ENCODE data around the gene EPHA6.

Gene EPHA6

GRCh38 chr3:96844204-96844514 is 29.8 kb downstream of the EPHA6 start:
- TF ChIP-seq, protein P1, sequence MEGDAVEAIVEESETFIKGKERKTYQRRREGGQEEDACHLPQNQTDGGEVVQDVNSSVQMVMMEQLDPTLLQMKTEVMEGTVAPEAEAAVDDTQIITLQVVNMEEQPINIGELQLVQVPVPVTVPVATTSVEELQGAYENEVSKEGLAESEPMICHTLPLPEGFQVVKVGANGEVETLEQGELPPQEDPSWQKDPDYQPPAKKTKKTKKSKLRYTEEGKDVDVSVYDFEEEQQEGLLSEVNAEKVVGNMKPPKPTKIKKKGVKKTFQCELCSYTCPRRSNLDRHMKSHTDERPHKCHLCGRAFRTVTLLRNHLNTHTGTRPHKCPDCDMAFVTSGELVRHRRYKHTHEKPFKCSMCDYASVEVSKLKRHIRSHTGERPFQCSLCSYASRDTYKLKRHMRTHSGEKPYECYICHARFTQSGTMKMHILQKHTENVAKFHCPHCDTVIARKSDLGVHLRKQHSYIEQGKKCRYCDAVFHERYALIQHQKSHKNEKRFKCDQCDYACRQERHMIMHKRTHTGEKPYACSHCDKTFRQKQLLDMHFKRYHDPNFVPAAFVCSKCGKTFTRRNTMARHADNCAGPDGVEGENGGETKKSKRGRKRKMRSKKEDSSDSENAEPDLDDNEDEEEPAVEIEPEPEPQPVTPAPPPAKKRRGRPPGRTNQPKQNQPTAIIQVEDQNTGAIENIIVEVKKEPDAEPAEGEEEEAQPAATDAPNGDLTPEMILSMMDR (IDR thresholded peaks at IDR 0.05) = no peak
- Histone ChIP-seq H3K27ac (no peak overlapping the region), H3K4me3 (no peak overlapping the region)
- no peak for DNase-seq (ENCODE audit: low spot score)

DNA sequence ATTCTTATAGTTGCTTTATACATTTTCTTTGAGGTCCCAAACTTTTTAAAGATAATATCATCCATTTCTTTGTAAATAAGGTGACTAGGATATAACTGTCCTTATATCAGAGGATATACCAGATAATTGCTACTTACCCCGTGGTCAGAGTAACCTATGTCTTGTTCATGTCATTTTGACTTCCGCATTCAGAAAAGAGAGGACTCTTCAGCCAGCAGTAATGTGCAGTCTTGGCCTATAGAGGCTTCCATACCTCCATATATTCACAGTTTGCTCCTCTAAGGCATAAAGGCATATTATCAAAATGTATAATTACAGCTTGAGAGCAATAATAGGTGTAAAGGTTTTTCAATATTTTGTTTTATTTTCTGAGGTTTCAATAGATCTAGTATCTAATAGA is 38.5 kb downstream of the EPHA6 start:
- no peak overlapping the region for H3K27ac ChIP-seq
- TF ChIP-seq, protein P1 (IDR thresholded peaks at IDR 0.05) = no peak
- no peak for DNase-seq (ENCODE audit: low spot score)
- H3K4me3 ChIP-seq = no peak overlapping the region

GRCh38 chr3:96860882-96861281 is 46.5 kb downstream of the EPHA6 start:
- TF ChIP-seq, protein P1 (IDR thresholded peaks at IDR 0.05) = no peak

GRCh38 chr3:96863129-96863740 is 48.8 kb downstream of the EPHA6 start:
- Histone ChIP-seq H3K27ac (no peak overlapping the region), H3K4me3 (no peak overlapping the region)
- TF ChIP-seq, protein P1 (IDR thresholded peaks at IDR 0.05) = no peak
- no peak for DNase-seq (ENCODE audit: low spot score)

More at GRCh38 chr3:96860882-96861281, 46.5 kb downstream of the EPHA6 start:
- Histone ChIP-seq H3K4me3 (no peak overlapping the region), H3K27ac (no peak overlapping the region)
- no peak for DNase-seq (ENCODE audit: low spot score)

DNA sequence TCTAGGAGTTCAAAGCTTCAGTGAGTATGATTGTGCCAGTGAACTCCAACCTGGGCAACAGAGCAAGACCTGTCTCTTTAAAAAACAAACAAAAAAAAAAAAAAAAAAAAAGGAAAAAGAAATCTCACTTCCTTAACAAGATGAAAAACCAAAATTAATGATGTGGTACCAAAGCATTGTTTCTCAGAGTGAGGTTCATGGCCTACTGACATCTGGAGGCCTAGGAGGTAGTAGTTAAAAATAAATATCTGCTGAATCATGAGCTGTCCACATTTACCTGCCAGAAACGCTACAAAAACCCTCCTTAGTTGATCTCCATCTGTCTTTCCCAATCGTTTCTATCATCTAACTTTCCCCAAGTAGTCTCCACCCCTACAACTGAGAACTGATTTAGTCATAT is 51.2 kb downstream of the EPHA6 start:
- no peak overlapping the region for H3K27ac ChIP-seq
- DNase-seq (ENCODE audit: low spot score) = no peak
- TF ChIP-seq, protein P1 (IDR thresholded peaks at IDR 0.05) = no peak
- no peak overlapping the region for H3K4me3 ChIP-seq

GRCh38 chr3:96869316-96869715 is 54.9 kb downstream of the EPHA6 start:
- TF ChIP-seq, protein P1 (IDR thresholded peaks at IDR 0.05) = no peak
- no peak overlapping the region for H3K4me3 ChIP-seq

GRCh38 chr3:96877510-96877909 is 63.1 kb downstream of the EPHA6 start:
- no peak for DNase-seq (ENCODE audit: low spot score)
- Histone ChIP-seq H3K27ac (no peak overlapping the region), H3K4me3 (no peak overlapping the region)
- TF ChIP-seq, protein P1 (IDR thresholded peaks at IDR 0.05) = no peak

More at GRCh38 chr3:96869316-96869715, 54.9 kb downstream of the EPHA6 start:
- no peak overlapping the region for H3K27ac ChIP-seq
- no peak for DNase-seq (ENCODE audit: low spot score)

Measured in coronary artery (tissue), 2 donors.